CD4-positive, alpha-beta T cell (primary cell): ENCODE measurements around the gene LTA4H. TPM values are rescaled to one million over a fixed set of nuclear protein-coding genes. Genes with fewer than 3 reads are reported as not detected.

ENCODE experiments used
- ATAC-seq: fragments of 200-7000 bp; cut with Tn5 transposase; one replicate; pipeline ENCODE4 v1.10.0; 2022; ENCODE audit warnings: mild to moderate bottlenecking; ENCODE audit not compliant: poor library complexity
- CTCF ChIA-PET: fragments of 350-600 bp; sonication (Branson Sonifier 250); formaldehyde crosslinking; loops from one replicate; lab custom pipeline; 2021; ENCODE audit warnings: antibody characterized with exemption, inconsistent platforms; lab: Charles Lee
- POLR2A ChIA-PET: fragments of 350-600 bp; sonication (Branson Sonifier 250); formaldehyde crosslinking; loops from one replicate; lab custom pipeline; 2021; ENCODE audit warnings: antibody characterized with exemption, inconsistent platforms; lab: Charles Lee
- DNase-seq, 14 experiments: peaks; one replicate each; pipeline ENCODE4 v3.0.0-alpha.2; 2013 to 2020; ENCODE audit warnings: mixed read lengths in 2 of 14
- H3K27ac ChIP-seq, 2 donors: one replicate each; pipeline versions ENCODE4 v1.5.1 to v1.7.0; 2013; ENCODE audit warnings: low read length in 2 of 2, low read depth in 1 of 2, mild to moderate bottlenecking in 1 of 2
- H3K27me3 ChIP-seq, 2 experiments: 1 replicate in 1 of 2; 2 replicates in 1 of 2; pipeline versions ENCODE4 v1.6.1 to v1.7.0; 2013; ENCODE audit warnings: low read length in 2 of 2, control low read depth in 1 of 2, mild to moderate bottlenecking in 1 of 2, moderate library complexity in 1 of 2; ENCODE audit not compliant: insufficient read depth in 2 of 2, control insufficient read depth in 1 of 2
- H3K36me3 ChIP-seq: one replicate; pipeline ENCODE4 v1.6.1; 2013; ENCODE audit warnings: low read length, control low read depth; ENCODE audit not compliant: insufficient read depth
- H3K4me1 ChIP-seq: one replicate; pipeline ENCODE4 v1.6.1; 2013; ENCODE audit warnings: low read length, control low read depth; ENCODE audit not compliant: insufficient read depth
- H3K4me3 ChIP-seq: one replicate; pipeline ENCODE4 v1.5.1; 2013; ENCODE audit warnings: mild to moderate bottlenecking, low read length, moderate library complexity
- H3K9me3 ChIP-seq, 2 experiments: 1 replicate in 1 of 2; 2 replicates in 1 of 2; pipeline versions ENCODE4 v1.6.1 to v1.7.0; 2013; ENCODE audit warnings: low read length in 2 of 2, mild to moderate bottlenecking in 2 of 2, control low read depth in 1 of 2, moderate library complexity in 1 of 2; ENCODE audit not compliant: control insufficient read depth in 1 of 2, insufficient read depth in 1 of 2
- H3K27ac Mint-ChIP-seq: one replicate; pipeline ENCODE4 v1.8.0; 2020; ENCODE audit warnings: mixed read lengths
- H3K27me3 Mint-ChIP-seq: one replicate; pipeline ENCODE4 v1.8.0; 2021; ENCODE audit warnings: mixed read lengths
- H3K36me3 Mint-ChIP-seq: one replicate; pipeline ENCODE4 v1.8.0; 2021; ENCODE audit warnings: low read depth, mixed read lengths
- H3K4me1 Mint-ChIP-seq: one replicate; pipeline ENCODE4 v1.8.0; 2021; ENCODE audit warnings: low read depth, mixed read lengths
- H3K4me3 Mint-ChIP-seq: one replicate; pipeline ENCODE4 v1.8.0; 2020; ENCODE audit warnings: mild to moderate bottlenecking, mixed read lengths
- H3K9me3 Mint-ChIP-seq: one replicate; pipeline ENCODE4 v1.8.0; 2020; ENCODE audit warnings: mixed read lengths
- CTCF ChIP-seq: fragments of 200-600 bp; IDR thresholded peaks from one replicate; pipeline ENCODE4 v1.8.0; 2022; ENCODE audit warnings: antibody characterized with exemption, mild to moderate bottlenecking
- intact Hi-C, 2 experiments: fragments of 100-400 bp; cut with DNase I in 1 of 2; cut with micrococcal nuclease in 1 of 2; formaldehyde crosslinking; loops; one replicate each; pipeline versions ENCODE4 v1.15.1 to v1.9.0; 2023 to 2025; cut with DNase I, micrococcal nuclease
- total RNA-seq, 174 experiments: library from RNA in 2 of 174; stranded (reverse) in 2 of 174; gene quantifications; one replicate each; pipeline ENCODE4 v1.2.3 and lab custom pipeline; 2021 to 2026

The LTA4H gene
- total RNA-seq, 2 experiments from 2014 or later = 43.0 to 44.0 TPM

- Mint-ChIP-seq H3K27me3 (no peaks in the 10 kb centered on the region), H3K27ac (no peak overlapping the region), H3K4me3 (no peak overlapping the region), H3K36me3 (no peaks in the 10 kb centered on the region), H3K9me3 (no peaks in the 10 kb centered on the region), H3K4me1 (no peaks in the 10 kb centered on the region)
- Histone ChIP-seq H3K4me3 (no peak overlapping the region), H3K36me3 (no peaks in the 10 kb centered on the region), H3K27ac (no peak overlapping the region), H3K9me3 (no peaks in the 10 kb centered on the region), H3K4me1 (no peaks in the 10 kb centered on the region), H3K27me3 (no peaks in the 10 kb centered on the region)
- intact Hi-C loops = no loop called here
- CTCF ChIA-PET = interaction anchor here (0.5 to 1.0 kb wide), 3 partner anchors 10 to 602 kb away, joined by 3 to 4 read pairs (median 4); partner anchors contain the start of gene AMDHD1
- POLR2A ChIA-PET = no interaction called here
- DNase-seq = no peak
- no peak for ATAC-seq
- no peak for TF ChIP-seq CTCF
Measured at GRCh38 chr12:95953000-95953399, 82.4 kb downstream of the LTA4H start.

GRCh38 chr12:95951515-95951914 is 83.9 kb downstream of the LTA4H start:
- Histone ChIP-seq H3K27me3 (no peaks in the 10 kb centered on the region), H3K4me1 (no peaks in the 10 kb centered on the region), H3K36me3 (no peaks in the 10 kb centered on the region), H3K27ac (no peak overlapping the region), H3K9me3 (no peaks in the 10 kb centered on the region), H3K4me3 (no peak overlapping the region)
- intact Hi-C loops = no loop called here
- CTCF ChIA-PET = no interaction called here
- no peak overlapping the region for H3K27ac Mint-ChIP-seq
- H3K27me3 Mint-ChIP-seq = no peaks in the 10 kb centered on the region
- H3K4me3 Mint-ChIP-seq = no peak overlapping the region
- ATAC-seq = no peak
- H3K4me1 Mint-ChIP-seq = no peaks in the 10 kb centered on the region
- POLR2A ChIA-PET = no interaction called here
- TF ChIP-seq CTCF = no peak
- no peak for DNase-seq
- H3K36me3 Mint-ChIP-seq = no peaks in the 10 kb centered on the region
- H3K9me3 Mint-ChIP-seq = no peaks in the 10 kb centered on the region

Other genes with a start within 250 kb of the LTA4H start
- gene NTN4, start 244.8 kb downstream of the LTA4H start, total RNA-seq = under 1 TPM; 0.47 to 0.71 TPM
- gene SNRPF, start 176.6 kb downstream of the LTA4H start, total RNA-seq = 10 to 100 TPM; 40.9 to 44.0 TPM
- under 1 TPM in 1 of 2 experiments, not detected in 1; 0.11 TPM for gene CCDC38, start 93.0 kb downstream of the LTA4H start, total RNA-seq
- under 1 TPM; 0.78 to 0.91 TPM for gene AMDHD1, start 92.3 kb downstream of the LTA4H start, total RNA-seq
- under 1 TPM; 0.25 to 0.95 TPM for gene HAL, start 39.2 kb downstream of the LTA4H start, total RNA-seq
- gene ELK3, start 158.8 kb upstream of the LTA4H start, total RNA-seq = 10 to 100 TPM; 26.8 to 31.5 TPM